K562 (cell line): Measurements from ENCODE around the gene ZFP42. TPM values are rescaled to one million over a fixed set of nuclear protein-coding genes. Genes with fewer than 3 reads are reported as not detected.

Source experiments
- ATAC-seq: fragments of 200-7000 bp; cut with Tn5 transposase; 3 replicates; pipeline ENCODE4 v1.9.1; 2020; ENCODE audit warnings: moderate library complexity
- BruUV-seq: library from RNA; stranded (reverse); fragments of 400-500 nt; replicated peaks from 2 replicates; lab custom pipeline; 2021; lab: Mats Ljungman, UMichigan
- CTCF ChIA-PET: fragments of 300-600 bp; formaldehyde crosslinking; extraction: SDS; loops from one replicate; lab custom pipeline; 2021; ENCODE audit warnings: low intra/inter-chr PET ratio; lab: Yijun Ruan, JAX
- POLR2A ChIA-PET: fragments of 300-600, 350-650 bp; sonication (Branson Sonifier 250); formaldehyde crosslinking; extraction: SDS; loops from one replicate; lab custom pipeline; 2021; ENCODE audit warnings: antibody characterized with exemption, inconsistent platforms; lab: Yijun Ruan, JAX
- DNase-seq, 4 experiments: peaks; one replicate each; pipeline versions ENCODE4 v3.0.0 to v3.0.0-alpha.2; 2011 to 2018; ENCODE audit warnings: low spot score in 3 of 4, mixed read lengths in 3 of 4; ENCODE audit errors: extremely low read depth in 1 of 4
- FAIRE-seq: peaks from 2 replicates; lab custom pipeline; 2011; peaks lifted over from hg19 to GRCh38; lab: Jason Lieb, UNC
- H2AFZ ChIP-seq: 2 replicates; pipeline ENCODE4 v1.6.0; 2011; ENCODE audit warnings: low read depth, low read length, control low read depth, inconsistent platforms
- H3K27ac ChIP-seq: fragments of 200-600 bp; 3 replicates; pipeline ENCODE4 v1.8.0; 2011; ENCODE audit warnings: low read depth, mild to moderate bottlenecking, control low read depth, inconsistent platforms, low read length, moderate library complexity, mixed read lengths; ENCODE audit errors: extremely low read depth
- H3K27me3 ChIP-seq, 2 experiments: fragments of 300-600 bp in 1 of 2; 2 replicates in 1 of 2; 3 replicates in 1 of 2; pipeline versions ENCODE4 v1.6.0 to v1.8.0; 2011; ENCODE audit warnings: inconsistent platforms in 2 of 2, low read length in 2 of 2, mild to moderate bottlenecking in 1 of 2, mixed read lengths in 1 of 2, moderate library complexity in 1 of 2; ENCODE audit not compliant: control insufficient read depth in 2 of 2, insufficient read depth in 2 of 2
- H3K36me3 ChIP-seq: fragments of 300-600 bp; 3 replicates; pipeline ENCODE4 v1.8.0; 2011; ENCODE audit warnings: mild to moderate bottlenecking, low read length, inconsistent platforms; ENCODE audit not compliant: control insufficient read depth, insufficient read depth
- H3K4me1 ChIP-seq, 2 experiments: fragments of 200-600 bp in 1 of 2; replicated peaks in 1 of 2; 2 replicates in 1 of 2; 3 replicates in 1 of 2; pipeline versions ENCODE4 v1.5.1 to v1.8.0; 2011; ENCODE audit warnings: inconsistent platforms in 2 of 2, low read length in 2 of 2, mild to moderate bottlenecking in 1 of 2, mixed read lengths in 1 of 2, moderate library complexity in 1 of 2; ENCODE audit not compliant: control insufficient read depth in 2 of 2, insufficient read depth in 2 of 2
- H3K4me2 ChIP-seq: 2 replicates; pipeline ENCODE4 v1.6.1; 2011; ENCODE audit warnings: low read length, control low read depth, inconsistent platforms, mixed read lengths; ENCODE audit not compliant: insufficient read depth
- H3K4me3 ChIP-seq: fragments of 200-600 bp; sonication (generic), shearing (Covaris generic); 2 replicates; pipeline ENCODE4 v1.5.1; 2016; ENCODE audit warnings: control low read depth, inconsistent platforms
- H3K79me2 ChIP-seq: fragments of 200-600 bp; 3 replicates; pipeline ENCODE4 v1.8.0; 2011; ENCODE audit warnings: low read length, inconsistent platforms; ENCODE audit not compliant: control insufficient read depth, insufficient read depth
- H3K9ac ChIP-seq, 2 experiments: 2 replicates each; pipeline versions ENCODE4 v1.6.0 to v1.6.1; 2011; ENCODE audit warnings: low read depth in 2 of 2, low read length in 2 of 2, control low read depth in 1 of 2, inconsistent platforms in 1 of 2, mild to moderate bottlenecking in 1 of 2, mixed read lengths in 1 of 2; ENCODE audit not compliant: insufficient read depth in 1 of 2
- H3K9me1 ChIP-seq: one replicate; pipeline ENCODE4 v1.6.0; 2011; ENCODE audit warnings: inconsistent platforms, mild to moderate bottlenecking, low read length, moderate library complexity; ENCODE audit not compliant: control insufficient read depth, insufficient read depth
- H3K9me3 ChIP-seq: replicated peaks from 2 replicates; pipeline ENCODE4 v1.5.1; 2011; ENCODE audit warnings: low read depth, low read length, inconsistent platforms; ENCODE audit not compliant: control insufficient read depth, insufficient read depth
- H4K20me1 ChIP-seq: replicated peaks from 2 replicates; pipeline ENCODE4 v1.6.1; 2011; ENCODE audit warnings: low read length, inconsistent platforms, mixed read lengths; ENCODE audit not compliant: control insufficient read depth, insufficient read depth
- BRF2 ChIP-seq: IDR thresholded peaks from 3 replicates; pipeline ENCODE4 v1.6.1; 2011; ENCODE audit warnings: borderline replicate concordance, mild to moderate bottlenecking; ENCODE audit not compliant: insufficient read length, insufficient read depth
- CHD2 ChIP-seq: IDR thresholded peaks from 2 replicates; pipeline ENCODE4 v1.6.1; 2011; ENCODE audit warnings: low read depth, low read length
- EHMT2 ChIP-seq: fragments of 450-650 bp; IDR thresholded peaks from 2 replicates; pipeline ENCODE4 v1.6.1; 2018; ENCODE audit warnings: antibody characterized with exemption
- FOXK2 ChIP-seq, 2 experiments: fragments of 450-650 bp; IDR thresholded peaks in 1 of 2; conservative IDR thresholded peaks in 1 of 2; 2 replicates each; pipeline ENCODE4 v1.6.1; 2016; ENCODE audit warnings: low read depth in 2 of 2, mild to moderate bottlenecking in 1 of 2
- PPARD ChIP-seq: fragments of 250-450 bp; sonication (Bioruptor Pico); IDR thresholded peaks from 2 replicates; pipeline ENCODE4 v1.8.0; 2022; ENCODE audit warnings: inconsistent platforms, mild to moderate bottlenecking, moderate library complexity
- TAF7 ChIP-seq: fragments of 450-650 bp; IDR thresholded peaks from 2 replicates; pipeline ENCODE4 v1.6.1; 2016; ENCODE audit warnings: missing genetic modification characterization, missing compliant biosample characterization
- TCF7L2 ChIP-seq: fragments of 150-350 bp; IDR thresholded peaks from 2 replicates; pipeline ENCODE4 v1.6.1; 2016; ENCODE audit warnings: low read depth, mild to moderate bottlenecking, low read length, moderate library complexity
- ZKSCAN3 ChIP-seq: fragments of 250-450 bp; sonication (Bioruptor Pico); IDR thresholded peaks from 2 replicates; pipeline ENCODE4 v1.4.0; 2020
- ZMIZ1 ChIP-seq, 2 experiments: fragments of 150-350 bp in 1 of 2; IDR thresholded peaks; 2 replicates each; pipeline ENCODE4 v1.6.1; 2012 to 2016; ENCODE audit warnings: low read depth in 2 of 2, low read length in 2 of 2, mild to moderate bottlenecking in 1 of 2, moderate library complexity in 1 of 2
- WGBS: fragments of 100-300 bp; shearing (Covaris generic); methylation state at CpG from one replicate; pipeline ENCODE4 v1.1.6; 2016; ENCODE audit warnings: low coverage, mixed read lengths; ENCODE audit not compliant: insufficient coverage; ENCODE audit errors: missing lambda C conversion rate; 5-methylcytosine and 5-hydroxymethylcytosine counted together
- in situ Hi-C: fragments of 300-500 bp; cut with MboI; formaldehyde crosslinking; loops from 4 replicates; pipeline ENCODE4 v1.15.0; 2018; ENCODE audit warnings: inconsistent platforms, mixed read lengths
- intact Hi-C: fragments of 100-400 bp; cut with micrococcal nuclease; formaldehyde crosslinking; loops from 2 replicates; pipeline ENCODE4 v1.14.2; 2022
- polyA plus RNA-seq, 8 experiments: library from polyadenylated mRNA; depleted of rRNA in 4 of 8; stranded (reverse) in 5 of 8; unstranded in 3 of 8; fragments of >200 nt; fragmentation: Nextera tagmentation in 2 of 8; fragmentation: Illumina TruSeq in 1 of 8; extraction: Ambion mirVana in 2 of 8; extraction: Trizol in 1 of 8; gene quantifications; 2 replicates each; pipeline versions ENCODE4 v1.2.1 to v1.2.3, GENCODE V29; 2011 to 2014; ENCODE audit warnings: inconsistent platforms in 1 of 8, missing spikeins in 1 of 8
- total RNA-seq, 7 experiments: library from RNA; depleted of rRNA in 6 of 7; stranded (reverse); fragments of >200 nt in 6 of 7; fragmentation: Illumina TruSeq in 2 of 7; extraction: Trizol in 2 of 7; gene quantifications; 2 replicates each; pipeline versions ENCODE4 v1.2.1 to v1.2.3, GENCODE V29; 2011 to 2021; ENCODE audit warnings: low replicate concordance in 1 of 7
- TF ChIP-seq, protein P1 (sequence below): fragments of 250-450 bp; sonication (Bioruptor Pico); IDR thresholded peaks from 2 replicates; pipeline ENCODE4 v1.5.0; 2020; ENCODE audit warnings: mild to moderate bottlenecking, borderline replicate concordance
- TF ChIP-seq, protein P2 (sequence below): IDR thresholded peaks from 2 replicates; pipeline ENCODE4 v1.6.1; 2014; ENCODE audit warnings: antibody characterized with exemption
- TF ChIP-seq, protein P3 (sequence below): fragments of 450-650 bp; formaldehyde crosslinking; IDR thresholded peaks from 2 replicates; pipeline ENCODE4 v1.4.0; 2020; ENCODE audit warnings: mild to moderate bottlenecking

The ZFP42 gene
- total and polyA plus RNA-seq, 9 of the 15 experiments (the other 6 are each of a cell fraction or from before 2014, with no cell fraction given) = 0.09 to 0.64 (median 0.20) TPM

DNA sequence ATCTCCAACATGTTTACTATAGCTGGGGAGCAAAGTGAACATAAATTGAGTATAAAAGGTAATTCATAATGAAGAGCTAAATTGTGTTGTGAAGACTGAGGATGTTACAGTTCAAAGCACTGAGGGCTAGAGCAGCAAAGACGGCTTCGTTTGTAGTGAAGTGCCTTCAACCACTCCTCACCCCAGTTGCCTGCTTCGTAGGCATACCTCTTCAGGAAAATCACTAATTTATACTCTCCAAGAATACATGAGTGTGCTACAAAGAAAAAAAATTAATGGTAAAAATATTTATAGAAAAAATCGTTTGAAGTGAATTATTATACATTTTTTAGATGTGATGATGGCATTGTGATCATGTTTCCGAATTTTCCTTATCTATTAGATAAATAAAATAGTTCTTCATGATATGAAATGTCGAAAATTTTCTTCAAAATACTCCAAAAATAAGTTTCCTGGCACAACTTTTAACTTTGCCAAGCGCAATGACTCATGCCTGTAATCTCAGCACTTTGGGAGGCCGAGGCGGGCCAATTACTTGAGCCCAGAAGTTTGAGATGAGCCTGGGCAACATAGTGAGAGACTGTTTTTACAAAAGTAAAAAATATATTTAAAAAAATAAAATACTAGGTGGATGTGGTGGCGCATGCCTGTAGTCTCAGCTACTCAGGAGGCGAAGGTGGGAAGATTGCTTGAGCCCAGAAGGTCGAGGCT, 41.6 kb downstream of the ZFP42 start:
- Histone ChIP-seq H4K20me1 (no peaks in the 10 kb centered on the region), H3K79me2 (no peaks in the 10 kb centered on the region), H3K27me3 (peaks cover 0 to 2% of the 10 kb centered on the region in 2 experiments; a peak in 2 of 5 replicates), H3K9me3 (no peaks in the 10 kb centered on the region), H3K27ac (no peak overlapping the region), H2AFZ (no peak overlapping the region), H3K36me3 (no peaks in the 10 kb centered on the region), H3K4me1 (no peaks in the 10 kb centered on the region), H3K9me1 (no peaks in the 10 kb centered on the region), H3K4me2 (no peak overlapping the region), H3K9ac (no peak overlapping the region), H3K4me3 (no peak overlapping the region)
- in situ Hi-C loops (no loop called here), intact Hi-C loops (no loop called here)
- ChIA-PET CTCF (no interaction called here), POLR2A (no interaction called here)
- ATAC-seq = no peak
- no TSS peak for BruUV-seq
- FAIRE-seq = no peak
- 0% methylated on average over 12 of the region's 12 CpGs for WGBS
- no peak for DNase-seq
- TF ChIP-seq EHMT2 = no peak
- TF ChIP-seq, protein P1, sequence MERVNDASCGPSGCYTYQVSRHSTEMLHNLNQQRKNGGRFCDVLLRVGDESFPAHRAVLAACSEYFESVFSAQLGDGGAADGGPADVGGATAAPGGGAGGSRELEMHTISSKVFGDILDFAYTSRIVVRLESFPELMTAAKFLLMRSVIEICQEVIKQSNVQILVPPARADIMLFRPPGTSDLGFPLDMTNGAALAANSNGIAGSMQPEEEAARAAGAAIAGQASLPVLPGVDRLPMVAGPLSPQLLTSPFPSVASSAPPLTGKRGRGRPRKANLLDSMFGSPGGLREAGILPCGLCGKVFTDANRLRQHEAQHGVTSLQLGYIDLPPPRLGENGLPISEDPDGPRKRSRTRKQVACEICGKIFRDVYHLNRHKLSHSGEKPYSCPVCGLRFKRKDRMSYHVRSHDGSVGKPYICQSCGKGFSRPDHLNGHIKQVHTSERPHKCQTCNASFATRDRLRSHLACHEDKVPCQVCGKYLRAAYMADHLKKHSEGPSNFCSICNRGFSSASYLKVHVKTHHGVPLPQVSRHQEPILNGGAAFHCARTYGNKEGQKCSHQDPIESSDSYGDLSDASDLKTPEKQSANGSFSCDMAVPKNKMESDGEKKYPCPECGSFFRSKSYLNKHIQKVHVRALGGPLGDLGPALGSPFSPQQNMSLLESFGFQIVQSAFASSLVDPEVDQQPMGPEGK (CRISPR knock-in tag) = no peak
- TF ChIP-seq, protein P2, sequence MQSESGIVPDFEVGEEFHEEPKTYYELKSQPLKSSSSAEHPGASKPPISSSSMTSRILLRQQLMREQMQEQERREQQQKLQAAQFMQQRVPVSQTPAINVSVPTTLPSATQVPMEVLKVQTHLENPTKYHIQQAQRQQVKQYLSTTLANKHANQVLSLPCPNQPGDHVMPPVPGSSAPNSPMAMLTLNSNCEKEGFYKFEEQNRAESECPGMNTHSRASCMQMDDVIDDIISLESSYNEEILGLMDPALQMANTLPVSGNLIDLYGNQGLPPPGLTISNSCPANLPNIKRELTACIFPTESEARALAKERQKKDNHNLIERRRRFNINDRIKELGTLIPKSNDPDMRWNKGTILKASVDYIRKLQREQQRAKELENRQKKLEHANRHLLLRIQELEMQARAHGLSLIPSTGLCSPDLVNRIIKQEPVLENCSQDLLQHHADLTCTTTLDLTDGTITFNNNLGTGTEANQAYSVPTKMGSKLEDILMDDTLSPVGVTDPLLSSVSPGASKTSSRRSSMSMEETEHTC = no peak
- no peak for TF ChIP-seq TAF7
- TF ChIP-seq BRF2 = no peak
- no peak for TF ChIP-seq FOXK2 (conservative IDR thresholded peaks at IDR 0.05 in 1 of 2, IDR thresholded peaks at IDR 0.05 in 1 of 2; ENCODE audit: low read depth in 2 of 2)
- TF ChIP-seq PPARD = no peak
- TF ChIP-seq, protein P3, sequence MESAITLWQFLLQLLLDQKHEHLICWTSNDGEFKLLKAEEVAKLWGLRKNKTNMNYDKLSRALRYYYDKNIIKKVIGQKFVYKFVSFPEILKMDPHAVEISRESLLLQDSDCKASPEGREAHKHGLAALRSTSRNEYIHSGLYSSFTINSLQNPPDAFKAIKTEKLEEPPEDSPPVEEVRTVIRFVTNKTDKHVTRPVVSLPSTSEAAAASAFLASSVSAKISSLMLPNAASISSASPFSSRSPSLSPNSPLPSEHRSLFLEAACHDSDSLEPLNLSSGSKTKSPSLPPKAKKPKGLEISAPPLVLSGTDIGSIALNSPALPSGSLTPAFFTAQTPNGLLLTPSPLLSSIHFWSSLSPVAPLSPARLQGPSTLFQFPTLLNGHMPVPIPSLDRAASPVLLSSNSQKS (CRISPR knock-in tag) = no peak
- TF ChIP-seq CHD2 = no peak
- TF ChIP-seq ZKSCAN3 (CRISPR knock-in tag) = no peak
- TF ChIP-seq ZMIZ1 (IDR thresholded peaks at IDR 0.05; ENCODE audit: low read depth in 2 of 2, low read length in 2 of 2) = no peak
- no peak for TF ChIP-seq TCF7L2
